KMS-11 (cell line): ENCODE data around the gene HCN2.

Experiments used
- H2AFZ ChIP-seq: fragments of 200-600 bp; sonication (generic); 2 replicates; pipeline ENCODE4 v1.6.1; 2016; ENCODE audit warnings: antibody characterized with exemption, mixed run types, low read depth
- H3K27ac ChIP-seq: fragments of 200-600 bp; sonication (generic); 2 replicates; pipeline ENCODE4 v1.6.1; 2016; ENCODE audit warnings: mild to moderate bottlenecking, mixed run types
- H3K27me3 ChIP-seq: fragments of 200-600 bp; sonication (generic); 2 replicates; pipeline ENCODE4 v1.6.1; 2017; ENCODE audit warnings: mild to moderate bottlenecking, low read depth, mixed run types, moderate library complexity; ENCODE audit not compliant: insufficient read depth
- H3K36me3 ChIP-seq: fragments of 200-600 bp; sonication (generic); 2 replicates; pipeline ENCODE4 v1.6.1; 2017; ENCODE audit warnings: mild to moderate bottlenecking, mixed run types; ENCODE audit not compliant: insufficient read depth
- H3K4me1 ChIP-seq: fragments of 200-600 bp; sonication (generic); 2 replicates; pipeline ENCODE4 v1.6.1; 2016; ENCODE audit warnings: mild to moderate bottlenecking, low read depth, mixed run types; ENCODE audit not compliant: poor library complexity, severe bottlenecking
- H3K4me2 ChIP-seq: fragments of 200-600 bp; sonication (generic); 2 replicates; pipeline ENCODE4 v1.7.0; 2016; ENCODE audit warnings: mild to moderate bottlenecking, mixed run types
- H3K4me3 ChIP-seq: fragments of 200-600 bp; sonication (generic); IDR thresholded peaks from 2 replicates; pipeline ENCODE4 v1.6.1; 2017; ENCODE audit warnings: low read depth, low read length, mixed read lengths; ENCODE audit not compliant: insufficient read depth
- H3K79me2 ChIP-seq: fragments of 200-600 bp; sonication (generic); 2 replicates; pipeline ENCODE4 v1.6.1; 2016; ENCODE audit warnings: low read depth, mixed run types; ENCODE audit not compliant: insufficient read depth
- H3K9ac ChIP-seq: fragments of 200-600 bp; sonication (generic); 2 replicates; pipeline ENCODE4 v1.6.1; 2016; ENCODE audit warnings: mild to moderate bottlenecking, mixed run types
- H4K20me1 ChIP-seq: fragments of 200-600 bp; sonication (generic); 2 replicates; pipeline ENCODE4 v1.6.1; 2016; ENCODE audit warnings: mild to moderate bottlenecking, mixed run types; ENCODE audit not compliant: insufficient read depth
- TF ChIP-seq, protein P1 (sequence below): fragments of 200-600 bp; sonication (generic); conservative IDR thresholded peaks from 2 replicates; pipeline ENCODE4 v1.6.1; 2017; ENCODE audit warnings: low read depth, mild to moderate bottlenecking, antibody characterized with exemption, low read length, moderate library complexity, mixed read lengths

The HCN2 gene

DNA sequence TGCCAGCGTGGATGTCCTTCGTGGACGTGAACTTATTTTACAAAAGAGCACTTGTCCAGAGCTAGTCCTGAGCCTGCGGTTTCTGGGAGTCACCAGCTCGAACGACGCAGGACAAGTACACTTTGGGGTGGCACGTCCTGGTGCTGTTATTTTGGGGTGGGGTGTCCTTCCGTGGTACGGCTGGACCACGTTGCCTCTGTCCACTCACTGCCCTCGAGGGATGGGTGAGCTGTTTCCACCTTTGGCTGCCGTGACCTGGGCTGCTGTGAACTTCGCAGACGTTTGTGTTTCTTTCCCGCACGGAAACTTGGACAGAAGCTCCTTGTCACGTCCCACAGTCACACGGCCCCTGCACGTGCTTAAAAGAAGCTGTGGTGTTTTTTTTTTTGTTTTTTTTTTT lies 34.9 kb upstream of the HCN2 start:
- Histone ChIP-seq H3K36me3 (no peaks in the 10 kb centered on the region), H2AFZ (no peak overlapping the region), H3K27ac (no peak overlapping the region), H3K4me1 (peaks cover 6% of the 10 kb centered on the region), H3K4me3 (no peak overlapping the region), H3K4me2 (no peak overlapping the region), H4K20me1 (no peaks in the 10 kb centered on the region), H3K79me2 (no peaks in the 10 kb centered on the region), H3K9ac (no peak overlapping the region), H3K27me3 (peaks cover 43% of the 10 kb centered on the region; the same call in 1 of the 2 replicates)
- TF ChIP-seq, protein P1, sequence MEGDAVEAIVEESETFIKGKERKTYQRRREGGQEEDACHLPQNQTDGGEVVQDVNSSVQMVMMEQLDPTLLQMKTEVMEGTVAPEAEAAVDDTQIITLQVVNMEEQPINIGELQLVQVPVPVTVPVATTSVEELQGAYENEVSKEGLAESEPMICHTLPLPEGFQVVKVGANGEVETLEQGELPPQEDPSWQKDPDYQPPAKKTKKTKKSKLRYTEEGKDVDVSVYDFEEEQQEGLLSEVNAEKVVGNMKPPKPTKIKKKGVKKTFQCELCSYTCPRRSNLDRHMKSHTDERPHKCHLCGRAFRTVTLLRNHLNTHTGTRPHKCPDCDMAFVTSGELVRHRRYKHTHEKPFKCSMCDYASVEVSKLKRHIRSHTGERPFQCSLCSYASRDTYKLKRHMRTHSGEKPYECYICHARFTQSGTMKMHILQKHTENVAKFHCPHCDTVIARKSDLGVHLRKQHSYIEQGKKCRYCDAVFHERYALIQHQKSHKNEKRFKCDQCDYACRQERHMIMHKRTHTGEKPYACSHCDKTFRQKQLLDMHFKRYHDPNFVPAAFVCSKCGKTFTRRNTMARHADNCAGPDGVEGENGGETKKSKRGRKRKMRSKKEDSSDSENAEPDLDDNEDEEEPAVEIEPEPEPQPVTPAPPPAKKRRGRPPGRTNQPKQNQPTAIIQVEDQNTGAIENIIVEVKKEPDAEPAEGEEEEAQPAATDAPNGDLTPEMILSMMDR = no peak

DNA sequence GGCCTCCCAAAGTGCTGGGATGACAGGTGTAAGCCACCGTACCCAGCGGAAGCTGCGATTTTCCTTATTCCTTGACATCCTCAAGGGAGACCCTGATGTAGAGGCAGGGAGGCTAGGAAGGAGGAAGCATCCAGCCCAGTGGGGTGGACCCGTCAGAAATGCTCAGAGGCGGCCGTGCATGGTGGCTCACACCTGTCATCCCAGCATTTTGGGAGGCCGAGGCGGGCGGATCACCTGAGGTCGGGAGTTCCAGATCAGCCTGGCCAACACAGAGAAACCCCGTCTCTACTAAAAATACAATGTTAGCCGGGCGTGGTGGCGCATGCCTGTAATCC lies 34.2 kb upstream of the HCN2 start:
- TF ChIP-seq, protein P1 = no peak
- Histone ChIP-seq H3K4me3 (no peak overlapping the region), H3K27me3 (peaks cover 47% of the 10 kb centered on the region; the same call in 1 of the 2 replicates), H3K4me2 (no peak overlapping the region), H3K4me1 (peaks cover 6% of the 10 kb centered on the region), H4K20me1 (no peaks in the 10 kb centered on the region), H3K9ac (no peak overlapping the region), H3K27ac (no peak overlapping the region), H3K36me3 (no peaks in the 10 kb centered on the region), H2AFZ (no peak overlapping the region), H3K79me2 (no peaks in the 10 kb centered on the region)

DNA sequence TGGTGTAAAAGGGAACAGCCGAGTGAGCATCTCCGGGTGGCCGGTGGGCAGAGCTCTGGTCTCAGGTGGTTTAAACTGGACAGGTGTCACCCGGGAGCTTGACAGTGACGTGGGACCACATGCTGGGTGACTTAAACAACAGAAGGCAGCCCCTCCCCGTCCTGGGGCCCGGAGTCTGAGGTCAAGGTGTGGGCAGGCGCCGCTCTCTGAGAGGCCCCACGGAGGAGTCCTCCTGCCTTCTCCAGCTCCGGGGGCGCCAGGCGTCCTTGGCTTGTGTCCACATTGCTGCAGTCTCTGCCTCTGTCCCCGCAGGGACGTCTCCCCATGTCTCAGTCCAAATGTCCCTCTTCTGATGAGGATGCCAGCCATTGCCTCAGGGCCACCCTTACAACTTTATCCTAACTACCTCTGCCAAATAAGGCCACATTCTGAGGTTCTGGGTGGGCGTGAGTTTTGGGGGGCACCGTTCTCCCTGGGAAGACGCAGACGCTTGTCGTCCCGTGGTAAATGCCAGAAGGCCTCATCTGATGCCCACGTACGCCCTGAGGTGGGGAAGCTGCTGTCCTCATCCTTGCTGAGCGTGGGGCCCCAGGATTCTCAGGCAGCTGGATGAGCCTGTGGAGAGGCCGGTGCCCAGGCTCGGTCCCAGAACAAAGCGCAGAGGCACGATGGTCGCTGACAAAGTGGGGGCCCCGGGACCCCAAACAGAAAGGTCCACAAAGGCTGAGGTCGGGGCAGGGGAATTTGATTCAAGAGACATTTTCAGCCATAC lies 32.9 kb upstream of the HCN2 start:
- no peaks in the 10 kb centered on the region for H3K79me2 ChIP-seq
- no peak overlapping the region for H3K27ac ChIP-seq
- TF ChIP-seq, protein P1 = no peak
- H2AFZ ChIP-seq = no peak overlapping the region
- no peak overlapping the region for H3K4me3 ChIP-seq
- H3K4me1 ChIP-seq = peaks cover 6% of the 10 kb centered on the region
- no peaks in the 10 kb centered on the region for H3K36me3 ChIP-seq
- peaks cover 39% of the 10 kb centered on the region; the same call in 1 of the 2 replicates for H3K27me3 ChIP-seq
- H3K9ac ChIP-seq = no peak overlapping the region
- no peaks in the 10 kb centered on the region for H4K20me1 ChIP-seq
- peak overlapping the region; percentile 25; the same call in 1 of the 2 replicates for H3K4me2 ChIP-seq

DNA sequence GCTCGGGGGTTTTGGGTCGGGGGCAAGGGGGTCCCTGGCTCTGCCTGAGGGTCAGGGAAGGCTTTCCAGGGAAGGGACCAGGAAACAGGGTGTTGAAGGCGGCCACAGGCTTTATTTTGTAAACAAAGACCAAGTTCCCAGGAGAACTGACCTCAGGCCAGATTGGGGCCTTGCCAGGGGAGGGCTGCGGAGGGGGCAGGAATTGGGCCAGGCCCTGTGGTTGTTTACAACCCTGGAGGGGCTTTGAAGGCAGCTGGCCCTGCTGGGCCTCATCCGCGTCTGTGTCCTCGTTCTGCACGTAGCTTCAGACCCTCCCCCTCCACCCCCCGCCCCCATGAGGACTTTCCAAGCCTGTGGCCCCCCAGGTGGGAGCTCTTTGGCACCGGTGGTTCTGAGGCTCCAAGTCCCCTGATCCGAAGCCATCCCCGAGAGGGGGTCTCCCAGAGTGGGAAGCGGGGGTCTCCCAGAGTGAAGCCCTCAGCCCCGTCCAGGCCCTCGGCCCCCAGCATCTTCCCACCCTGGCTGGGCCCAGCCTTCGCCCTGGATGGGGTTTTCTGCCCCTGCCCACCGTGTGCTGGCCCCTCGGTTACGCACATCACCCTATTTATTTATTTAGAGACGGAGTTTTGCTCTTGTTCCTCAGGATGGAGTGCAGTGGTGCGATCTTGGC lies 30.8 kb upstream of the HCN2 start:
- H3K27ac ChIP-seq = no peak overlapping the region
- no peak overlapping the region for H3K4me3 ChIP-seq
- H3K4me2 ChIP-seq = no peak overlapping the region
- TF ChIP-seq, protein P1 = no peak
- H2AFZ ChIP-seq = no peak overlapping the region
- no peak overlapping the region for H3K9ac ChIP-seq
- peaks cover 22% of the 10 kb centered on the region; the same call in 1 of the 2 replicates for H3K27me3 ChIP-seq
- no peaks in the 10 kb centered on the region for H4K20me1 ChIP-seq
- peaks cover 6% of the 10 kb centered on the region for H3K4me1 ChIP-seq
- no peaks in the 10 kb centered on the region for H3K79me2 ChIP-seq
- H3K36me3 ChIP-seq = no peaks in the 10 kb centered on the region
